ENCODE data around the gene GPR87. TPM values are rescaled to one million over a fixed set of nuclear protein-coding genes. Genes with fewer than 3 reads are reported as not detected.

The GPR87 gene
- total and polyA plus RNA-seq, 3 experiments from 2014 or later = 0.61 to 1.2 TPM; not detected in 1

DNA sequence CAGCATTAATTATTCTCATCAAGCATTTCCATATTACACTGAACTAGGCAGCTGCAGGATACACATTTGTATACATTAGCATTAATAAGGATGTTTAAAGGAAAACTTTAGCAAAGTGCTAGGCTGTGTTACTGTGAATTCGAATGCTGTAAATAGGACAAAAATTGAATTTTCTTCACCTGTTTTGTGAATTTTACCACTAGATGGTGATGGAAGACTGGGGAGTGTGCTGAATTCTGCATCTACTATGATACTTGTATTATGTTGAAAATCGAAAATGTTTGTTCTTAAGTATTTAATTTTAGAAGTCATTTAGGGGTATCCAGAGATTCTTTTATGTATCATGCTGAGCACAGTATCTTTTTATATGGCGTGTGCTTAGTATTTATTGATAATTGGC, 25.9 kb downstream of the GPR87 start:
- DNase-seq = no peak
- H3K36me3 Mint-ChIP-seq = no peaks in the 10 kb centered on the region
- Histone ChIP-seq H3K27ac (ENCODE audit: low read depth, low read length) (no peak overlapping the region), H3K27me3 (ENCODE audit: insufficient read depth, low read length, poor library complexity, severe bottlenecking) (no peaks in the 10 kb centered on the region), H3K9me3 (ENCODE audit: low read length) (no peaks in the 10 kb centered on the region), H3K4me3 (ENCODE audit: low read length) (no peak overlapping the region), H3K4me1 (ENCODE audit: insufficient read depth, low read length) (no peaks in the 10 kb centered on the region), H3K36me3 (ENCODE audit: insufficient read depth, low read length) (no peaks in the 10 kb centered on the region)
- POLR2A ChIA-PET = no interaction called here
- peaks cover 4 to 24% of the 10 kb centered on the region in 2 donors for H3K27me3 Mint-ChIP-seq
- H3K9me3 Mint-ChIP-seq = no peaks in the 10 kb centered on the region
- CTCF ChIA-PET = interaction anchor here (3.6 kb wide), 1 partner anchor 123 kb away, joined by 13 read pairs; no protein-coding TSS in a partner anchor
- H3K27ac Mint-ChIP-seq = no peak overlapping the region
- no peaks in the 10 kb centered on the region for H3K4me1 Mint-ChIP-seq
- H3K4me3 Mint-ChIP-seq = no peak overlapping the region

DNA sequence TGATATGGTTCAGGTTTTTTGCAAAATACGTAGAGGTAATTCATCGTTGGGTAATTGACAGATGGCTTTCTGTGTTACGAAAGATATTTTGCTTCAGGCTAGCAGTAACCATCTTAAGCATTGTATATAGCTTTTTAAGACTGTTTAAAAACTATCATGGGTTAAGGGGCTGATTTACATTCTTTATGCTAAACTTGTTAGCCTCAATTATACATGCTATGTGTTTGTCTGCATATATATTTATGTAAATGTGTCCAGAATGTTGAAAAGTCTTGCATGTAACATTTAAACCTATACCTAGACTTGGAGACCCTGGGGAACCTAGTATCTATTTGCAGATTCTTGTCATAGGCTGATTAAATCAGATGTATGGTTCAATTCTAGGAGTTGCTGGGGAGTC, 27.2 kb downstream of the GPR87 start:
- H3K36me3 Mint-ChIP-seq = no peaks in the 10 kb centered on the region
- peaks cover 0 to under 1% (median under 1%) of the 10 kb centered on the region in 3 donors for H3K4me1 Mint-ChIP-seq
- no peak overlapping the region for H3K4me3 Mint-ChIP-seq
- Histone ChIP-seq H3K4me1 (ENCODE audit: insufficient read depth, low read length) (no peaks in the 10 kb centered on the region), H3K36me3 (ENCODE audit: insufficient read depth, low read length) (no peaks in the 10 kb centered on the region), H3K27me3 (ENCODE audit: insufficient read depth, low read length, poor library complexity, severe bottlenecking) (no peaks in the 10 kb centered on the region), H3K4me3 (ENCODE audit: low read length) (no peak overlapping the region), H3K9me3 (ENCODE audit: low read length) (no peaks in the 10 kb centered on the region), H3K27ac (ENCODE audit: low read depth, low read length) (no peak overlapping the region)
- H3K27me3 Mint-ChIP-seq = peaks cover 0 to 12% of the 10 kb centered on the region in 2 donors
- ChIA-PET POLR2A (no interaction called here), CTCF (interaction anchor here (1.3 to 2.1 kb wide), 2 partner anchors 122 to 139 kb away, joined by 4 to 5 read pairs; no protein-coding TSS in a partner anchor)
- no peak overlapping the region for H3K27ac Mint-ChIP-seq
- H3K9me3 Mint-ChIP-seq = no peaks in the 10 kb centered on the region
- no peak for DNase-seq

DNA sequence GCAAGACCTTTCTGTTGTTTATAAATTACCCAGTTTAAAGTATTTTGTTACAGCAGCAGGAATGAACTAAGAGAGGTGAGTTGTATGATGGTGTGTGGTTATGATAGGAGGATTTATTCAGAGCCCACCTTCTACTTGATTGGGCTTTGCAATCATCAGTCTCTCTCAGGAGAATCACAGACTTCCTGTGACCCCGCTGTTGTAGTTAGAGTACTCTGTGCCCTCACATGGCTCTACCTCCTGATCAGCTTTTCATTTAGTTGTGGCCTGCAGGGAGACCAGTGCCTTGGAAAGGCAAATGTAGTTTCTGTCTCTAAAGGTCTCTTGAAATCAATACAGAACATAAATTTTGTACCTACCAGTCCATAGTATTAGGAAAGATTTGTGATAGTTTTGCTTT, 30.7 kb downstream of the GPR87 start:
- Histone ChIP-seq H3K27me3 (ENCODE audit: insufficient read depth, low read length, poor library complexity, severe bottlenecking) (no peaks in the 10 kb centered on the region), H3K4me3 (ENCODE audit: low read length) (no peak overlapping the region), H3K27ac (ENCODE audit: low read depth, low read length) (no peak overlapping the region), H3K9me3 (ENCODE audit: low read length) (no peaks in the 10 kb centered on the region), H3K36me3 (ENCODE audit: insufficient read depth, low read length) (no peaks in the 10 kb centered on the region), H3K4me1 (ENCODE audit: insufficient read depth, low read length) (no peaks in the 10 kb centered on the region)
- DNase-seq = no peak
- ChIA-PET POLR2A (interaction anchor here (0.5 kb wide), 1 partner anchor 55 kb away, joined by 10 read pairs; no protein-coding TSS in a partner anchor), CTCF (interaction anchor here (1.4 to 4.6 kb wide), 3 partner anchors 59 to 129 kb away, joined by 4 to 30 read pairs (median 6); no protein-coding TSS in a partner anchor)
- Mint-ChIP-seq H3K9me3 (no peaks in the 10 kb centered on the region), H3K36me3 (no peaks in the 10 kb centered on the region), H3K27ac (peak overlapping the region in 1 of 8 donors; percentile 33), H3K4me3 (no peak overlapping the region), H3K27me3 (no peaks in the 10 kb centered on the region), H3K4me1 (peaks cover 4 to 18% (median 15%) of the 10 kb centered on the region in 3 donors)

- Histone ChIP-seq H3K27ac (ENCODE audit: low read depth, low read length) (no peak overlapping the region), H3K27me3 (ENCODE audit: insufficient read depth, low read length, poor library complexity, severe bottlenecking) (no peaks in the 10 kb centered on the region), H3K4me3 (ENCODE audit: low read length) (no peak overlapping the region), H3K4me1 (ENCODE audit: insufficient read depth, low read length) (peaks cover 1% of the 10 kb centered on the region), H3K36me3 (ENCODE audit: insufficient read depth, low read length) (no peaks in the 10 kb centered on the region), H3K9me3 (ENCODE audit: low read length) (no peaks in the 10 kb centered on the region)
- Mint-ChIP-seq H3K36me3 (no peaks in the 10 kb centered on the region), H3K9me3 (no peaks in the 10 kb centered on the region), H3K4me1 (peaks cover 4 to 22% (median 17%) of the 10 kb centered on the region in 3 donors), H3K27me3 (no peaks in the 10 kb centered on the region), H3K4me3 (no peak overlapping the region), H3K27ac (peak overlapping the region in 7 of 8 donors; percentile 35 to 66 (median 52))
- ChIA-PET CTCF (interaction anchor here (0.9 to 4.6 kb wide), 5 partner anchors 15 to 116 kb away, joined by 3 to 30 read pairs (median 6); no protein-coding TSS in a partner anchor), POLR2A (no interaction called here)
- DNase-seq = no peak
Observed at GRCh38 chr3:151283907-151284461, 32.6 kb downstream of the GPR87 start.

- H3K27me3 ChIP-seq (ENCODE audit: insufficient read depth, low read length, poor library complexity, severe bottlenecking) = no peaks in the 10 kb centered on the region
- no peaks in the 10 kb centered on the region for H3K27me3 Mint-ChIP-seq
- H3K27ac ChIP-seq (ENCODE audit: low read depth, low read length) = no peak overlapping the region
- H3K9me3 Mint-ChIP-seq = no peaks in the 10 kb centered on the region
- ChIA-PET POLR2A (no interaction called here), CTCF (interaction anchor here (1.0 to 7.0 kb wide), 9 partner anchors 15 to 121 kb away, joined by 5 to 99 read pairs (median 9); no protein-coding TSS in a partner anchor)
- peak overlapping the region in 1 of 7 donors; percentile 22 for H3K4me3 Mint-ChIP-seq
- H3K4me1 Mint-ChIP-seq = peaks cover 10 to 28% (median 23%) of the 10 kb centered on the region in 3 donors
- H3K4me1 ChIP-seq (ENCODE audit: insufficient read depth, low read length) = peaks cover 7% of the 10 kb centered on the region
- peak overlapping the region in 5 of 8 donors; percentile 20 to 75 (median 64) for H3K27ac Mint-ChIP-seq
- H3K4me3 ChIP-seq (ENCODE audit: low read length) = no peak overlapping the region
- H3K9me3 ChIP-seq (ENCODE audit: low read length) = no peaks in the 10 kb centered on the region
- H3K36me3 Mint-ChIP-seq = no peaks in the 10 kb centered on the region
- DNase-seq = peak in 1 of 5 donors; percentile 9
- H3K36me3 ChIP-seq (ENCODE audit: insufficient read depth, low read length) = no peaks in the 10 kb centered on the region
Observed at GRCh38 chr3:151283387-151283786, 33.2 kb downstream of the GPR87 start.

- H3K4me3 ChIP-seq (ENCODE audit: low read length) = no peak overlapping the region
- Mint-ChIP-seq H3K27ac (peak overlapping the region in 4 of 8 donors; percentile 20 to 75 (median 63)), H3K4me3 (peak overlapping the region in 1 of 7 donors; percentile 22), H3K27me3 (no peaks in the 10 kb centered on the region), H3K4me1 (peaks cover 13 to 33% (median 27%) of the 10 kb centered on the region in 3 donors), H3K36me3 (no peaks in the 10 kb centered on the region), H3K9me3 (no peaks in the 10 kb centered on the region)
- H3K4me1 ChIP-seq (ENCODE audit: insufficient read depth, low read length) = peaks cover 12% of the 10 kb centered on the region
- no peaks in the 10 kb centered on the region for H3K27me3 ChIP-seq (ENCODE audit: insufficient read depth, low read length, poor library complexity, severe bottlenecking)
- peak in 2 of 5 donors; percentile 57 to 63 for DNase-seq
- CTCF ChIA-PET = interaction anchor here (0.6 to 7.0 kb wide), 16 partner anchors 10 to 129 kb away, joined by 3 to 99 read pairs (median 4); partner anchors contain the start of gene GPR171
- no peaks in the 10 kb centered on the region for H3K9me3 ChIP-seq (ENCODE audit: low read length)
- no peak overlapping the region for H3K27ac ChIP-seq (ENCODE audit: low read depth, low read length)
- H3K36me3 ChIP-seq (ENCODE audit: insufficient read depth, low read length) = no peaks in the 10 kb centered on the region
- POLR2A ChIA-PET = no interaction called here
Observed at GRCh38 chr3:151282921-151283320, 33.7 kb downstream of the GPR87 start.

- no peaks in the 10 kb centered on the region for H3K9me3 ChIP-seq (ENCODE audit: low read length)
- no peak overlapping the region for H3K27ac ChIP-seq (ENCODE audit: low read depth, low read length)
- peaks cover 17% of the 10 kb centered on the region for H3K4me1 ChIP-seq (ENCODE audit: insufficient read depth, low read length)
- H3K36me3 ChIP-seq (ENCODE audit: insufficient read depth, low read length) = no peaks in the 10 kb centered on the region
- Mint-ChIP-seq H3K4me3 (no peak overlapping the region), H3K4me1 (peaks cover 21 to 38% (median 36%) of the 10 kb centered on the region in 3 donors), H3K9me3 (no peaks in the 10 kb centered on the region), H3K27me3 (no peaks in the 10 kb centered on the region), H3K27ac (peak overlapping the region in 1 of 8 donors; percentile 58), H3K36me3 (no peaks in the 10 kb centered on the region)
- ChIA-PET POLR2A (interaction anchor here (0.6 kb wide), 1 partner anchor 20 kb away, joined by 9 read pairs; no protein-coding TSS in a partner anchor), CTCF (interaction anchor here (0.7 to 7.0 kb wide), 14 partner anchors 15 to 128 kb away, joined by 3 to 99 read pairs (median 4); partner anchors contain the start of gene GPR171)
- no peaks in the 10 kb centered on the region for H3K27me3 ChIP-seq (ENCODE audit: insufficient read depth, low read length, poor library complexity, severe bottlenecking)
- H3K4me3 ChIP-seq (ENCODE audit: low read length) = no peak overlapping the region
- no peak for DNase-seq
Observed at GRCh38 chr3:151281671-151282324, 34.8 kb downstream of the GPR87 start.

DNA sequence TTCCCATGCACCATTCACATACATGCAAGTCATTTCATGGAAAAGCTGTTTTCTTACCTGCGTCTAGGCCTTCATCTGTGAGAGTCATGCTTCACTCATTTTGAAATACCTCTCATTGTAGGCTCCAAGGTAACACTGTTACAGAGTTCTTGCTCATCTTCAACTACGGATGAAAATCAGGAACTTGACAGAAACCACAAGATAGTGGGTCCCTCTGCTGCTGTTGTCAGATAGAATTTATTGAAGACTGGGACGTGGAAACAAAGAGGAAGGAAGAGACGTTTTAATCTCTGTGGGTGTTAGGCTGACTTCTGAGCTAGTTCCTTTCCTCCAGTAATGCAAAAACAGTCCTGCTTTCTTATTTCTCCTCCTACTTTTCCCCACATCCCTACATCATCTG, 38.4 kb downstream of the GPR87 start, which contains the start of gene P2RY14:
P2RY14 (minus strand) TSS at position 313 of the 400 bp plus-strand sequence. CDS start 64,226 bp downstream, outside the sequence.
- Mint-ChIP-seq H3K4me3 (peak within 1 kb of the TSS; percentile 15 to 89 (median 61)), H3K27me3 (no peaks in the 10 kb centered on the region), H3K9me3 (no peaks in the 10 kb centered on the region), H3K4me1 (peaks cover 41 to 53% (median 50%) of the 10 kb centered on the region in 3 donors), H3K27ac (peak within 1 kb of the TSS; percentile 9 to 99 (median 92)), H3K36me3 (no peaks in the 10 kb centered on the region)
- no peak for DNase-seq
- ChIA-PET CTCF (interaction anchor here (0.8 to 7.0 kb wide), 6 partner anchors 51 to 126 kb away, joined by 3 to 99 read pairs (median 4); no protein-coding TSS in a partner anchor), POLR2A (no interaction called here)
- no peaks in the 10 kb centered on the region for H3K9me3 ChIP-seq (ENCODE audit: low read length)
- H3K4me3 ChIP-seq (ENCODE audit: low read length) = no peak within 1 kb of the TSS
- H3K27me3 ChIP-seq (ENCODE audit: insufficient read depth, low read length, poor library complexity, severe bottlenecking) = no peaks in the 10 kb centered on the region
- no peak within 1 kb of the TSS for H3K27ac ChIP-seq (ENCODE audit: low read depth, low read length)
- H3K4me1 ChIP-seq (ENCODE audit: insufficient read depth, low read length) = peaks cover 35% of the 10 kb centered on the region
- no peaks in the 10 kb centered on the region for H3K36me3 ChIP-seq (ENCODE audit: insufficient read depth, low read length)
